ENCODE data around the gene CES5A. TPM values are rescaled to one million over a fixed set of nuclear protein-coding genes. Genes with fewer than 3 reads are reported as not detected.
"Not testable (repeated sequence)": the region's sequence is repeated elsewhere in the genome, so short reads cannot be mapped to it uniquely, and the experiment has no call there.

CES5A gene
- not detected for total RNA-seq
- long read RNA-seq, partial matches to known transcripts = 1 of 1 reads
- long read RNA-seq, other reads (novel, unspliced or antisense) = 0 of 1 reads

GRCh38 chr16:55875273-55875672 lies at the start of gene CES5A:
Gene CES5A, minus strand, starts transcription at chr16:55875373. Its CDS starts 152 bp downstream, at chr16:55875221.
- intact Hi-C loops (cut with micrococcal nuclease) = no loop called here
- no peak for ATAC-seq
- DNase-seq = no peak

- intact Hi-C loops (cut with micrococcal nuclease) = no loop called here
- ATAC-seq (no peak), DNase-seq (no peak)
These were observed 47.5 kb upstream of the CES5A start for GRCh38 chr16:55922662-55923061.

- DNase-seq (no peak), ATAC-seq (no peak)
- intact Hi-C loops (cut with micrococcal nuclease) = no loop called here
These were observed 42.4 kb upstream of the CES5A start for GRCh38 chr16:55917373-55918160.

GRCh38 chr16:55915096-55915827 lies 40.1 kb upstream of the CES5A start:
- DNase-seq = no peak
- ATAC-seq = no peak
- intact Hi-C loops (cut with micrococcal nuclease) = no loop called here

GRCh38 chr16:55914383-55914782 lies 39.2 kb upstream of the CES5A start:
- DNase-seq (no peak), ATAC-seq (no peak)
- intact Hi-C loops (cut with micrococcal nuclease) = no loop called here

- peak; percentile 45 for ATAC-seq
- intact Hi-C loops (cut with micrococcal nuclease) = no loop called here
- no peak for DNase-seq
These were observed 38.5 kb upstream of the CES5A start for GRCh38 chr16:55913716-55914115.

- not testable (repeated sequence) for DNase-seq
These were observed 37.9 kb upstream of the CES5A start for GRCh38 chr16:55913121-55913520.

GRCh38 chr16:55912022-55912421 lies 36.8 kb upstream of the CES5A start:
- intact Hi-C loops (cut with micrococcal nuclease) = no loop called here
- ATAC-seq (peak; percentile 90), DNase-seq (peak; percentile 73)

More at GRCh38 chr16:55913121-55913520, 37.9 kb upstream of the CES5A start:
- ATAC-seq; intact Hi-C loops (cut with micrococcal nuclease): not testable (repeated sequence)

GRCh38 chr16:55911616-55912015 lies 36.4 kb upstream of the CES5A start:
- no peak for DNase-seq
- intact Hi-C loops (cut with micrococcal nuclease) = no loop called here
- ATAC-seq = peak; percentile 5

GRCh38 chr16:55909876-55910275 lies 34.7 kb upstream of the CES5A start:
- ATAC-seq (no peak), DNase-seq (no peak)
- intact Hi-C loops (cut with micrococcal nuclease) = no loop called here

GRCh38 chr16:55908641-55909040 lies 33.5 kb upstream of the CES5A start:
- ATAC-seq (no peak), DNase-seq (no peak)
- intact Hi-C loops (cut with micrococcal nuclease) = no loop called here

GRCh38 chr16:55907661-55908060 lies 32.5 kb upstream of the CES5A start:
- intact Hi-C loops (cut with micrococcal nuclease) = no loop called here
- DNase-seq = no peak

GRCh38 chr16:55906123-55906522 lies 30.9 kb upstream of the CES5A start:
- no peak for DNase-seq
- intact Hi-C loops (cut with micrococcal nuclease) = no loop called here
- ATAC-seq = no peak

More at GRCh38 chr16:55907661-55908060, 32.5 kb upstream of the CES5A start:
- ATAC-seq = no peak

GRCh38 chr16:55905651-55906050 lies 30.5 kb upstream of the CES5A start:
- DNase-seq = no peak
- no peak for ATAC-seq
- intact Hi-C loops (cut with micrococcal nuclease) = no loop called here

- intact Hi-C loops (cut with micrococcal nuclease) = no loop called here
- ATAC-seq (peak; percentile 45), DNase-seq (no peak)
These were observed 26.5 kb upstream of the CES5A start for GRCh38 chr16:55901566-55902217.

- ATAC-seq (no peak), DNase-seq (no peak)
- intact Hi-C loops (cut with micrococcal nuclease) = no loop called here
These were observed 25.6 kb upstream of the CES5A start for GRCh38 chr16:55900616-55901393.

GRCh38 chr16:55899857-55900256 lies 24.7 kb upstream of the CES5A start:
- ATAC-seq = no peak
- no peak for DNase-seq
- intact Hi-C loops (cut with micrococcal nuclease) = no loop called here

GRCh38 chr16:55898592-55898991 lies 23.4 kb upstream of the CES5A start:
- intact Hi-C loops (cut with micrococcal nuclease) = no loop called here
- no peak for ATAC-seq
- DNase-seq = no peak

GRCh38 chr16:55892821-55893220 lies 17.6 kb upstream of the CES5A start:
- ATAC-seq = no peak
- intact Hi-C loops (cut with micrococcal nuclease) = no loop called here
- DNase-seq = no peak

Data from left ventricle myocardium superior (tissue), 1 donor.